GM18867 (cell line): ENCODE results near the gene THRA.

Experiments
- ATAC-seq: cut with Tn5 transposase; IDR thresholded peaks from one replicate; pipeline ENCODE4 v1.9.1; 2021; ENCODE audit warnings: mild to moderate bottlenecking, moderate library complexity; ENCODE audit not compliant: unreplicated experiment

The THRA gene

DNA sequence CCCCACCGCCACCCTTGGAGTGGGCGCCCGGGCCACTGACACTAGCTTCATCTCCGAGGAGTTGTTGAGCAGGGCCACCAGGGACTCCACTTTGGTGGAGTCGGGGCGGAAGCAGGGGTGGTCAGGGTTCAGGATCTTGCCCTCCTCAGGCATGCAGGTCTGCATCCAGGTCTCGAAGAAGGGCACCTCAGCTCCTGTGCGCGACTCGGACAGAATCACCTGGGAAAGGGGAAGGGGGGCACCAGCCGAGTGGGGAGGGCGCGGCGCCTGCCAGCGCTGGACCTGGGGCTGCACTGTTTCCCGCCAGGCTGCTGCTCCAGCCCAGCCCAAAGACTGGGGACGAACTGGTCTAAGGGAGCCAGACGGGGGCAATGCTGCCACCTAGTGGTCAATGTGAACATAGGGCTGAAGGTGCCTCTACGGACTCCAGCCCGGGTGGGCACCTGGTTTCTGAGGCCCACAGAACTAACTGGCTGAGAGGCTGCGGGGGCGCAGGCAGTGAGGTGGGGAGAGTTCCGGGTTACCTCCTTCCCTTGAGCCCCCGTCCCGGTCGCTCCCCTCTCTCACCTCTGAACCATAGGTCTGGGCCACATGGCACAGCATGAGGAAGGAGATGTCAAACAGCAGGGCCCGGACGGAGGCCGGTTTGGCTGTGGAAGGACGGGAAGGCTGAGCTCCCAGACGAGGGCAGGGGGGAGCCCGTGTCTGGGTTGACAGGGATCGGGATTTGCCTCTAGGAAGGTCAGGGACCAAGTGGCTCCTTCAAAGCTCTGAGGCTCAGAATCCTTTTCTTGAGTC, 35.8 kb upstream of the THRA start:
- ATAC-seq = peak; percentile 42

DNA sequence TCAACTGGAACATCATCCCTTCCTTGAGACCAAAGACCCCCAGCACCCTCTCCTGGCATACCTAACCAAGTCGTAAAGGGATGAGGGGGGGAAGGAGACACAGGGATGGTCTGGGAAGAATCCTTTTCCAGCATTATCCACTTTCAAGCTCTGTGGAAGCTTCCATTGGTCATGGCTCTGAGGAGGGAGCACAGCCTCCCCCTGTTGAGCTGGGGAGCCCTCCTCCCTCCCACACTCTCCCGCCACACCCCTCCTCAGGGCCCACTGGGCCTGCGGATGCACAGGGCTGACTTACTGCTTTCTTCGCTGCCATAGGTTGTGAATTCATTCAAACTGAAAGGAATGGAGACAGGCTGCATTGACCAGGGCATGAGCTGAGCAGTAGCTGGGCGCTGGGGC, 35.2 kb upstream of the THRA start:
- no peak for ATAC-seq

DNA sequence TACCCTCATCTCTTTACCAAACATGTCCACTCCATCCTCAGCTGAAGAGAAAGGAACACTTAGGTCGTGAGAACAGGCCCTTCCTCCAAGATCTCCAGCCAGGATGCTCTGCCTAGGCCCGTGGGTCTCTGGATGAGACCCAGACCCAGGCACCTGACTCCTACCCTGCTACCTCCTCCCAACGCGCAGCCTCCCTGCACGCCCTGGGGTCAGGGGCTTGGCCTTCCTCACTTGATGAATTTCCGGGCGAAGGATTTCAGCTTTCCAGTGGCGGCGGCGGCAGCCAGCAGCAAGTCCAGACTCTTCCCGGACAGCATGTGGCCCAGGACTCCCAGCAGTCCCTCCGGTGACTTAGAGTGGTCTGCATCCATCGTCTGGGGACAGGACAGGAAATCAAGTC, 34.2 kb upstream of the THRA start:
- ATAC-seq = no peak

DNA sequence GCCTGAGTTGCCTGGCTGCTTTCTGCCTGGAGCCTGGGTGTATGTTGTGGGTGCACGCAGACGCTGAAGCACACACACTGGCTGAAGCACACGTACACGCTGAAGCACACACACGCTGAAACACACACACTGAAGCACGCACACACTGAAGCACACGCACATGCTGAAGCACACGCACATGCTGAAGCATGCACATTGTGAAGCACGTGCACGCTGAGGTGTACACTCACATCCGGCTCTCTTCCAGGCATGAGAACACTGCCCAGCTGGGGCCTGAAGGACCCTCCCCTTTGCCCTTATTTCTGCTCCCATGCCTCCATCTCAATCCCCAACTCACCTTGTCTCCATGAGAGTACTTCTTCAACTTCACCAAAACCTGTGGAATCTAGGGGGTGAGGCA, 31.1 kb upstream of the THRA start:
- ATAC-seq = no peak

DNA sequence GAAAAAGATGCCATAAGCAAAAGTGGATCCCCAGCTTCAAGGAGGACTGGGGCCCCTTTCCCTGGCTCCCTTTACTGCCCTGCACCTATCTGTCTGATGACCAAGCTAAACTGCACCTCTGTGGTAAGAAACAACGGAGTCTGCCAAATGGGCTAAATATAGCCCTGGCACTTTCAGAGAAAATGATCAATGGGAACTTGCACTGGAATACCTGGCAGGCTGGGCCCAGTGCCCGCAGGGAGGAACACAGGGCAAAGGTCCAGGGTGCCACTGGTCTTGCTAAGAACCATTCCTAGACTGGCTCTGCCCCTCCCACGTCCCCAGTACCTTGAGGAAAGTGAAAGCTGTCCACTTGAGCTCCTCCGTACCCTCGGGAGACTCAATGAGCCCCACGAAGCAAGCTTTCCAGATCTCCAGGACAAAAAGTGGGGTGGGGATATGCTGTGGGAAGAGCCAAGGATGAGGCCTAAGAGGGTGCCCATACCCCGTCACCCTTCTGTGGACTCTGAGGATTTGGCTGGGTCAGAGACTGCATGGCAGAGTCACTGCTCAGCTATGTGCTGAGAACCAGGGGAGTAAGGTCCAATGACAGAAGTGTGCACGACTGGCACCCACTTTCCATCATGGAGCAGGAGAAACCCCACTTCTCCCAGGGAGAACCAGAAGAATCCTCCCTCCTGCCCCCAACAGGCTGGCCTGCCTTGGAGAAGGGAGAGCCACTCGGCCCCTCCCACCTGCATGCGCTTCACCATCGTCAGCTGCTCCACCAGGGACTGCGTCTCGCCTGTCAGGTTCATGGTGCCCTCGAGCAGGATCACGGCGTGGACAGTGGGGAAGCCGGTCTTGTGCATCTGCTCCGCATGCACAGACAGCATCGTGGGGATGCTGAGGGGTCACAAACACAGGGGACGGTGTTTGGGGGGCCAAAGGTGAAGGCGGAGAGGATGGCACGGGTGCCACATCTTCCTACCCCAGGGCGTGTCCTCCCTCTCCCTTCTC, 30.1 kb upstream of the THRA start:
- no peak for ATAC-seq

DNA sequence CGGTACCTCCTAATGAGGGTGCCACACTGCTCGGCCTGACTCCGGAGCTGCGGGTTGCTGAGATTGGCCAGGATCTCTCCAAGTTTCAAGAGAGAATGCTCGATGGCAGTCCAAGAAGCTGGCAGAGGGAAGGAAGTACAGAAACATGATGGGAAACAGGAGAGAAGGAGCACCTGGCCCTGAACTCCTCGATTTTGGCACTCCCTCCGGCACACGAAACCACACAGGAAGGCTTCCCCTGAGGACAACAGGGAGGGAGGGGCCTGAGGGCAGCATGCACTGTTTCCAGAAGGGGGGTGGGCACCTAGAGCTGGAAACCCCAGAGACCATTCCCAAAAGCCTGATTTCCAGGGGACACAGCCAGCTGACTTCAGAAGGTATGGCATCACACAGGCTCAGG, 29.4 kb upstream of the THRA start:
- no peak for ATAC-seq

DNA sequence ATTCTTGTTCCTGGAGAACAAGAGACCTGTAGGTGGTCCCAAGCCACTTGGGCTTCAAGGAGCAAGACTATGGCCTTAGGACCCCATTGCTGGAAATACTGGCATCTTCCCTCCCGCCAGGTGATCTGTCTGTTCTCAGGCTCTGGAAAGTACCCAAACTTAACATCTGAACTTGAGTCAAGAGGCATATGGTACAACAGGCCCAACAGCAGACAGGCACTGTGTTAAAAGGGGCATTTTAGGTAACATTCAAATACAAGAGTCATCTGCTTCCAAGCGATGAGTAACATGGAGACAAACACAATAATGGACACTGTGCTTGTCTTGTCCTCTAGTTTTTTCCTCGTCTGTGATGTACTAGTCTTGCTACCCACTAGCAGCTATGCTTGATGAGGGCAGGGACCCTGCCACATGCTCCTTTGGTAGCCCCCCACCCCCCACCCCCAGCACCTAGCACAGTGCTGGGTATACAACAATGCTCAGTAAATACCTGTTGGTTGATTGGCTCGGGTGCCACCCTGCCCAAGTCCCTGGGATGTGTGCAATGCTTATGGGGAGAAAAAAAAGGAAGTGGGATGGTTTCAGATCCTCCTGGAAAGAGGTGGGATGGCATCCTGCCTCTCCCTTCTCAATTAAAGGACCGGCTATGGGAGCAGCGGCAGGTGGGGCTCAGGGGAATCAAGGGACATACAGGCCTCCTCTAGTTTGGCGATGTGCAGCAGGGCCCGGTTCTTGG, 28.2 kb upstream of the THRA start:
- ATAC-seq = no peak

DNA sequence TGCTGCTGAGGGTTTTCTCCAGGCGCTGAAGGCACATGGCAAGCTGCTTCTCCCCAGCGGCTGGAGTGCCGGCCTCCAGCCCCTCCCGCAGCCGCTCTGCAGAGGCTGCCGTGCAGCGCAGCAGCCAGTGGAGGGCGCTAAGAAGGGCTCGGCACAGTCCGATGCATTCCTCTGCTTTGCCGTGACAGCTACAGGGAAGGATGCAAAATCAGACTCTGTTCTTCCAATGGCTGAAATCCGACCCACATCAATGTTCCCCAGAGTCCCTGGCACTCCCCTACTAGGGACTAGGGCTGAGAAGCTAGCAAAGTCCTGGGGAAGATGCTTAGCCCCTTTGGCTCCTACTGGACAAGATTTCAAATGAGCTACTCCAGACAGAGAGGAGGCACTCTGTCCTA, 27.6 kb upstream of the THRA start:
- no peak for ATAC-seq

DNA sequence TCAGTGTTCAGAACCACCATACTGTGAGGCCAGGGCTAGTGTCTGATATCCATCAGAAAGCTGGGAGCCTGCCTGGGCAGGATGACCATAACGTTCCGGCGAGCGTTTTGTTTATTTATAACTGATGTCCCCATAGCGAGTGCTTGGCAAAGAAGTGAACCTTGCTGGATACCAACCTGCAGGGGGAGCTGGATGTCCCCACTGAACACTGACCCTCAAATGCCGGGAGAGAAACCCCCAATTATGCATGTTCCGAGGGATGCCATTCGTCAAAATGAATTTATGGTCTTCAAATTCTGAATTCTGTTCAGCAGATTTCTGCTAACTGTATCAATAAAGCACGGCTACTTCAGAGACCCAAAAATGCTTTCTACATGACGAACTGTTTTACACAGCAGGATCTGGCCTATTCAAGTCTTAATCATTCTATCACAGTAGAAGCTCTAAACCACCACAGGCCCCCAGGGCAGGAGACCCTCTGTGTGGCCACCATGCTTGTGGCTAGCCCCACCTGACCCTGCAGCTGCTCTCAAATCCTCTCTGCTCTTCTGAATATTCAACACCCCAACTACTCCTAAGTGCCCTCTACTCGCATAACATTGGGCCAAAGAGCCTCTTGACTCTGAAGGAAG, 23.8 kb upstream of the THRA start:
- ATAC-seq = no peak

DNA sequence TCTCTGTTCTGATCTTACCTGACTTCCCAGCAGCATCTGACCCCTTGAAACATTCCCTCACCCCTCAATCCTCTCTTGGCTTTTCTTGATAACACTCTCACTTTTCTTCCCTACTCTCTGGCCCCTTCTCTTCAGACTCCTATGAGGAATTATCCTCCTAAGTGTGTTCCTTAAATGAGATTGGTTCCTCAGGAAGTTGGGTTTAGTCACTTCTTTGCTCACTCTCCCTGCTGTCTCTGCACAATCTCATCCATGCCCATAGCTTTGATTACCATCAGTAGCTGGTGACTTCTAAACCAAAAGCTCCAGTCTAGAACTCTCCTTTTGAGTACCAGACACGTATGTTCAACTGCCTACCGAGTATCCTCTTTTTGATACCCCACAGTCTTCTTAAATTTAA, 21.6 kb upstream of the THRA start:
- ATAC-seq = no peak

DNA sequence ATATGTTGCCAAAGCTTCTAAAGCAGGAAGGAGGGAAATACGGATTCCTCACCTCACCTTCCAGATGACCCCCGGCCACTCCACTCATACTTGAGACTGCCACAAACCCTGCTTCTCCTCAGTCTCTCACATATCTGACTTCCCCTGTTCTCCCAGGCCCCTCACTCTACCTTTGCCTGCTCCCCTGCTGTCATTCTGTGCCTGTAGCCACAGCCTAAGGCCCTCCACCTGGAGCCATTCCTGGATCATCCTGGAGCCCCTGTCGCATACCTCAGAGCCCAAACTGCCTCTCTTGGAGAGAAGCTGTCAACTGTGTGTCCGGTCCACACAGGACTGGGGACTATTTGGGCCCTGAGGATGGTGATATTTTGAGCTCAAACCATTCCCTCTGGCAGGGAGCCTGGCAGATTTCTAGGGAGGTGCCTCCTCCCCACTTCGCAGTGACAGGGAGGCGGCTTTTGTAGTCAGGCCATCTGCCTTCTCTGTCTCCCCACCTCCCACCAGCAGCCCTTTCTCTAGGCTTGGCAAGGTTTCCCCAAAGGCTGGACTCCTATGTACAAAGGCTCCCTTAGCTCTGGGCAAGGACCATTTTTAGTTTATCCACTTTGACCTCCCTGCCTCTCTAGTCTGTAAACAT, 6.3 kb upstream of the THRA start:
- ATAC-seq = no peak

DNA sequence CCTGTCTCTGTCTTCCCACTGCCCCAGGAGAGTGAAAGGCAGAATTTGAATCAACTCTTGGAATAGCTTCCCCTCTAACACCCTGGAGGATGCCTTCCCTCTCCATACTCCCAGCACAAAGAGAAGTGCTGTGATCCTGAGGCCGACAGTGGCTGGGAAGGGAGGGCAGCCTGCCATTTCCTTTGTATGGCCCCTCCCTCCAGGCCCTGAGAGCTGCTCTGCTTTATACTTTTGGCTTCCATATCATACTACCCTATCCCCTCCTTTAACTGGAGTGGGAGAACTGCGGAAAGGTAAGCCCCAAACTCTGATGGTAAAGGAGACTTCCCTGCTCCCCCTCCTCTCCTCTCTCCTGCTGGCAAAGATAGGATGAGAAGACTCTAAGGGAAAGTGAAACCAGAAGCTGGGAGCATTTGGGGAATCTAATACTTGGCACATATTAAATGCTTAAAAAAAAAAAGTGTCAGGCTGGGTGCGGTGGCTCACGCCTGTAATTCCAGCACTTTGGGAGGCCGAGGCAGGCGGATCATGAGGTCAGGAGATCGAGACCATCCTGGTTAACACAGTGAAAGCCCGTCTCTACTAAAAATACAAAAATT, 4.5 kb upstream of the THRA start:
- ATAC-seq = no peak

DNA sequence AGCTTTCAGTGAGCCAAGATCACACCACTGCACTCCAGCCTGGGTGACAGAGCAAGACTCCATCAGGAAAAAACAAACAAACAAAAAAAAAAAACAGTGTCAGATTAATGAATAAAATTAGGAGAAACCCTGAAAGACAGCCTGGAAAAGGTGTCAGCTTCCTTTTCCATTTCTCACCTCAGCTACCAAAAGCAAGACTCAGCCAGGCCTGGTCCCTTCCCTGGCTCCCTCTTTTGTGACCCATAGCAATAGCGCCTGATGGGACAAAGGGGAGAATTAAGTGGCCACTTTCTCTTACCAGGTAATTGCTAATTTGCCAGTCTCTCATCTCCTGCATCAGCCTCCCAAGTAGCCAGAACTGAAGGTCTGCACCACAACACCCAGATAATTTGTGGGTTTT, 3.9 kb upstream of the THRA start:
- ATAC-seq = no peak

DNA sequence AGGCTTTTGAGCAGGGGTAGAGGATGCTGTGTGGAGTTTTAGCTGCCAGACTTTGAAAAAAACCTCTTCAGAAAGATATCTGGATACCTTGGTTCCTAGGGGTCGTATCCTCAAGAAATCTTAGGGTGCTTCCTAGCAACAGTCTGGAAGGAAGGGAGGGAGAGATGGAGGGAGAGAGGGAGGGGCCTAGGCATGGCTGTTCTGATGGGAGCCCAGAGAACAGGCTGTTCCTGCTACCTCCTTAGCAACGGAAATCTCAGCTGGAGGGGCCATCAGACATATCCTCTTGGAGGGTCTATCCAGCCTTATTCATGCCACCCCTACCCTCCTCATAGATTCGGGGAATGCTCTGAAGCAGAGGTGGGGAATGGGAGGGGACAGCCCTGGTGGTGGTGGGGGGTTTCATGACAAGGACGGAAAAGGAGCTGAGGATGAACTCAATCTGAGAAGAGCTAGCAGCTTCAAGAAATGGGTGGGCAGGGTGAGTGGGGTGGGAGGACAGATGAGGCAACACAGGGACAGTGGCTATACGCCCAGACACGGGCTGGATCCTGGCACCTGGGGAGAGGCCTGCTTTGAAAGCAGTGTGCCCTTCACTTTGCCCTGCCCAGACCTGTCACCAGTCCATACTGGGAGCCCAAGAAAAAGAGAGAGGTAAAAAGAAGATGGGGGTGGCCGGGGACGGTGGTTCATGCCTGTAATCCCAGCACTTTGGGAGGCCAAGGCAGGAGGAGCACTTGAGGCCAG, 2.9 kb upstream of the THRA start:
- no peak for ATAC-seq

DNA sequence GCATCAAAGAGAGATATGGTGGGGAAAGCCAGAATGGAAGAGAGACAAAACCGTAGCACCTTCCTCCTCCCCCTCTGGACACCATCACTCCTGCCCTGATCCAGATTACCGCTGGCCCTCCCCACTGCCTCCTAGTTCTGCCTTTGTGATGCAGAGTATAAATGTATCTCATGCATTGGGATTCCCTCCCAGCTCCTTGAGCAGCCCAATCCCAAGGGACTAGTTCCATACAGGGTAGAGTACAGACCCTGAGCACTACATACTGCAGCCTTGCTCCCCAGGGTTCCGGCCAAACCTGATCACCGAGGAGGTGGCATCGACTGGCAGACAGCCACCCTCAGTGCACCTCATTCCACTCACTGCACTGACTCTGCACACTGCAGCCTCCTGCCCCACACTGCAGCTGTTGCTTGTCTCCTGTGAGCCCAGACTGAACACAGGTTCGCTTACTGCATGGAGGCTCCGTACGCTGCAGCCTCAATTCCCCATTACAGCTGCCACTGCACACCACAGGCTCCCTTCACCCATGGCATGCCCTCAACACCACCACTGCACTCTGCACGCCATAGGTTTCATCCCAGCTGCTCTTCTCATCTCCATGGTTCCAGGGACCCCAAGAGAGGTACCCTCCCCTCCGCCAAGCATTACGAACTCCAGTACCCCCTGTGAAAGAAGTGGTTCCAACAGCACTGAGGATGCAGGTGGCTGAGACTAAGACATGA, 1.7 kb upstream of the THRA start:
- ATAC-seq = no peak

DNA sequence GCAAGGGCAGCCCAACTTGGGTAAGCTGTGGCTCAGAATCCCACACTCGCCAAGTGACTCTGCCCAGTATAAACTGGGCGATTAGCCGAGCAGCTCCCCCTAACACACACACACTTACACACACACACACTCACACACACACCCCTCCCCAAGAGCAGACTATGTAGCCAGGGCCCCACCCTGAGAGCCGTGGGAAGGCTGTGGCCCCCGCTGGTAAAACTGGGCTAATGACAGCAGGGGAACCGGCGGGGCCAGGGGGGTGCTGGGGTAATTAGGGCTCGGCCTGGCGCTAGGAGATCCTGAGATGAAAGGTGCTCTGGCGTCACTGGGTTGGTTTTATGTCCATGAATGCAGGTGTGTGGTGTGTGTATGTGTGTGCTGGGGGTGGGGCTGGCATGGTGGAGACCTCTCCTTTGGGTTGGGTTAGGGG, 1.1 kb upstream of the THRA start:
- no peak for ATAC-seq

DNA sequence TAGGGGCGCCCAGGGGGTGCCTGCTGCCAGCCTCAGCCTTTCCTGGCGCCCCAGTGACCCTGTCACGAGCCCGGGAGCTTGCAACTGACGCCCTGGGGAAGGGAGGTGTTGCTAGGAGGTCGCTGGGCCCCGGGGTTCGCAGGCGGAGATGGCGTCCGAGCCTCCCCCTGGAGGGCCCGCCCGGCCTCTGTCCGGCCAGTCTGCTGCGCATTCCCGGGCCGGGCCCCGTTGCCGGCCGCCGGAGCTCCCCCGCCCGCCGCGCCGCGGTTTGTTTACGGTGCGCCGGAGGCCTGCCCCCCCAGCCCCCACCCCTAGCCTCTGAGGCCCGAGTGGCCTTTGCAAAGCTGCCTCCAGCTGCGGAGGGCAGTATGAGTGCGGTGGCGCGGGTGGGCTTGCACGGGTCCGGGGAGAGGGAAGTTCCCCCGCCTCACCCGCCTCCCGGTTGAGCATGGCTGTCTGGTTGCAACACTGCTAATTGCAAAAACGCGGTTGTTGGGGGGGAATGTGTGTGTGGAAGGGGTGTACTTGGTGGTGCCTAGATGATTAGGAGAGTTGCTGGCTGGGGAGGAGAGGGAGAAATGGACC, 514 bp downstream of the THRA start:
- ATAC-seq = peak; percentile 33

DNA sequence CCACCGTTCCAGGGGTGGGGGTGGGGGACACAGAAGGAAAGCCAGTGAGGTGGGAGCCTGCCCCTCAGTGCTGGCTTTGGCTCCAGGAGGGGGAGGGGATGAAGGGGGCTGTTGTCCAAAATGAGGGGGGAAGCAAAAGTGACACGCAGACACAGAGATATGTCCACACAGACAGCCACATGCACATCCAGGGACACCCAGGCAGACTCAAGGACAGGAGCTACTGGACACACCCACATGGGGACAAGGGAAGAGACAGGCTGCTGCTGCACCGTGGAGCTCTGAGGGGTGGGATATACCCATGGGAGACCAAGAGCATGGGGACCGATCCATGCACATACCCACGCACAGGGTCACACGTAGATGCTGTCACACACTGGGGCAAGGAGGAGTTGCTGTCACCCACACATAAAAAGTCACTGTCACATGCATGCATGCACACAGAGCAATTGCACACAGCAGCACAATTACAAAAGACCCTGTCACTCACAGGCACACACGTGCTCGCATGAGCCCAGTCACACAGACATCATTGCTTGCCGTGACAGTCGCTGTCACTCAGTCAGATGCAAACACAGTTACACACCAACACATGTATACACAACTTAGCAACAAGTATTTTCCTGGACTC, 1.3 kb downstream of the THRA start:
- ATAC-seq = no peak
